ENCODE results near the gene LIG1.

GRCh38 chr19:48186541-48186991, 16.4 kb upstream of the LIG1 start:
- TF ChIP-seq GATA3 (IDR thresholded peaks at IDR 0.05; ENCODE audit: low read depth, low read length), result no peak
- TF ChIP-seq GATA2 (IDR thresholded peaks at IDR 0.05; ENCODE audit: low read depth, low read length), result no peak
